Measurements from ENCODE around the gene DARS2.
"Not testable (repeated sequence)": the region's sequence is repeated elsewhere in the genome, so short reads cannot be mapped to it uniquely, and the experiment has no call there.

DARS2 gene

GRCh38 chr1:173862146-173862768, 37.8 kb downstream of the DARS2 start:
- DNase-seq (ENCODE audit: low read depth) = not testable (repeated sequence)

GRCh38 chr1:173862769-173863223, 38.3 kb downstream of the DARS2 start:
- no peak for DNase-seq (ENCODE audit: low read depth)

GRCh38 chr1:173863224-173864161, 39.0 kb downstream of the DARS2 start:
- DNase-seq (ENCODE audit: low read depth) = no peak

GRCh38 chr1:173864179-173864867, 39.9 kb downstream of the DARS2 start:
- no peak for DNase-seq (ENCODE audit: low read depth)

GRCh38 chr1:173865468-173866164, 41.1 kb downstream of the DARS2 start:
- no peak for DNase-seq (ENCODE audit: low read depth)

- no peak for DNase-seq (ENCODE audit: low read depth)
Measured at GRCh38 chr1:173866413-173867115, 42.1 kb downstream of the DARS2 start.

- DNase-seq (ENCODE audit: low read depth) = no peak
Measured at GRCh38 chr1:173867141-173867752, 42.8 kb downstream of the DARS2 start.

GRCh38 chr1:173867753-173868265, 43.3 kb downstream of the DARS2 start, which contains the start of gene GAS5:
Gene GAS5 (minus strand): TSS chr1:173867989.
- peak; percentile 100 for DNase-seq (ENCODE audit: low read depth)

GRCh38 chr1:173868266-173869020, 44.0 kb downstream of the DARS2 start, which contains the start of gene ZBTB37:
Gene ZBTB37 (plus strand): TSS chr1:173868380. CDS start chr1:173870226, 1,846 bp downstream.
- no peak for DNase-seq (ENCODE audit: low read depth)

GRCh38 chr1:173869021-173869359, 44.5 kb downstream of the DARS2 start:
- DNase-seq (ENCODE audit: low read depth) = no peak

- DNase-seq (ENCODE audit: low read depth) = no peak
Measured at GRCh38 chr1:173870252-173871075, 46.0 kb downstream of the DARS2 start.

GRCh38 chr1:173871091-173871490, 46.6 kb downstream of the DARS2 start:
- no peak for DNase-seq (ENCODE audit: low read depth)

- DNase-seq (ENCODE audit: low read depth) = no peak
Measured at GRCh38 chr1:173871500-173871899, 47.0 kb downstream of the DARS2 start.

- no peak for DNase-seq (ENCODE audit: low read depth)
Measured at GRCh38 chr1:173876732-173877131, 52.3 kb downstream of the DARS2 start.

GRCh38 chr1:173878251-173878650, 53.8 kb downstream of the DARS2 start:
- DNase-seq (ENCODE audit: low read depth) = no peak

GRCh38 chr1:173881117-173881516, 56.6 kb downstream of the DARS2 start:
- DNase-seq (ENCODE audit: low read depth) = not testable (repeated sequence)

- DNase-seq (ENCODE audit: low read depth) = no peak
Measured at GRCh38 chr1:173884701-173885100, 60.2 kb downstream of the DARS2 start.

GRCh38 chr1:173886746-173887611, 62.5 kb downstream of the DARS2 start:
- no peak for DNase-seq (ENCODE audit: low read depth)
